ENCODE measurements around the gene SLC6A4.

Gene SLC6A4

GRCh38 chr17:30235386-30236296 lies at the start of gene SLC6A4:
SLC6A4 (minus strand) TSS chr17:30235697; CDS start chr17:30221958, 13,739 bp downstream.
- DNase-seq: no peak

- no peak for DNase-seq
These were observed 43.7 kb upstream of the SLC6A4 start for GRCh38 chr17:30279156-30279555.

DNA sequence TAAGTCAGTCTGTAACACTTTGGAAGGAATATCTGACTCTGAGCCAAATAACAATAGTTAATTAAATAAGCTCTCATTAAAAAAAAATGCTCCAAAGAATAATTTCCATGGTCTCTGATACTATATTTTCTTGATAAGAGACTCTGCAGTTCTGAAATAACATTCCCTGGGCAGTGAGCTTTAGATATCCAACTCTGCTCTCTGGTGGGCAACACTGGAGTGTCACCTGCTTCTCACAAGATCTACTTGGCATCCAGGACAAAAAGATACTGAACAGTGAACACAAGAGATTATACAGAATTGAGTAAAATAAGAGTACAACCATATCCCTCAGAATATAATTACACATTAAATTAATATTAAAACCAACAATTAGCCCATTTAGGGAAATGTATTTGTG lies 42.5 kb upstream of the SLC6A4 start:
- no peak for DNase-seq

GRCh38 chr17:30275911-30276310 lies 40.4 kb upstream of the SLC6A4 start:
- DNase-seq: no peak

- no peak for DNase-seq
These were observed 39.4 kb upstream of the SLC6A4 start for GRCh38 chr17:30274887-30275286.

GRCh38 chr17:30273373-30273772 lies 37.9 kb upstream of the SLC6A4 start:
- DNase-seq: no peak

GRCh38 chr17:30271102-30271501 lies 35.6 kb upstream of the SLC6A4 start:
- no peak for DNase-seq

- DNase-seq: no peak
These were observed 32.1 kb upstream of the SLC6A4 start for GRCh38 chr17:30267625-30268024.

DNA sequence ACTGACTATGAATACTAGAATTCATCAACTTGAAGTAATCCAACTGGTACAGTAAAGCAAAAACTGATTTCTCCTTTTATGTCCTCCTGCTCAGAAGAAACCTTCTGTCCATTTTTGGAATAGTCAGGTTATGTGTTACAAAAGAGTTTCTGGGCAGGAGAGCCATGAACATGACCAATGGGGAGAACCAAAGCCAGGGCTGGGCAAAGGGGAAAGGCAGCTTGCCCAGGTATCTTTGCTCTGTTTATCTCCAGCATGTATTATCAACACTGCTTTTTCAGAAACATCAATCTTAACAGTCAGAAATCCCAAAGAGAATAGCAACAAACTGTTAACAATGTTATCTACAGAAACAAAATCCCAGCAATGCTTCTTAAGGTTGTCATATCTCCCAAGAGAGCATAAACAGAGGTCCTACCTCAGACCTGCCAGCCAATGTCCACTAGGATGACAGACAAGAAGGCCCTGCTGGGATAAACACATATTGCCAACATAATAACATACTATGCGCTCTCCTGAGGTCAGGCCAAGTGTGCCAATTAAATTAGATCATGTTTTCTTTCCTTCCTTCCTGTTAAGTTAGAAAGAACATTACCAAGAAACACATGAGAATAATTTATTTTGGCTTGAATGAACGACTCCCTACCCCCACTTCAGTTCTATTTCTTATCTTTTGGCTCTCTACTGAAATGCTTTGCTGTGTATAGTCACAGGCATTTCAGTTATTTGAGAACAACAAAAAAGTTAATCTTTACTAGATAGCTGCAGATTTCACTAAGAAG lies 28.2 kb upstream of the SLC6A4 start:
- DNase-seq: no peak

GRCh38 chr17:30256756-30257506 lies 21.4 kb upstream of the SLC6A4 start:
- no peak for DNase-seq

DNA sequence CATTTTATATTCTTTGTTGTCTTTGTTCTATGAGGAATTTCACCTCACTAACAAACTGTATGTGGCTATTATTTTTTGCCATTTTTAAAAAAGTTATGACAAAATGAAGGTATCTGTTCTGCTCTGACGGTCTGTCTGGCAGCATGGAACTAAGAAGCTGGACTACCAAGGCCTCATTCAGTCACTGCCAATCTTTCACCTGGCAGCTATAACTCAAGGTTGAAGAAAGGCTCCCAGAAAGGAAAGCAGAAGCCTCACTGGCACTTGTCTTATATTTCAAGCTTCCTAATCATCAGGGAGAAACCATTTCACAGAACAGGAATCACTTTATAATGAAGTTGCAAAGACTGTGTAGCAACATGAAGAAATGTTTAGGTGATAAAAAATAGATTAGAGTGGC lies 18.7 kb upstream of the SLC6A4 start:
- DNase-seq: no peak

DNA sequence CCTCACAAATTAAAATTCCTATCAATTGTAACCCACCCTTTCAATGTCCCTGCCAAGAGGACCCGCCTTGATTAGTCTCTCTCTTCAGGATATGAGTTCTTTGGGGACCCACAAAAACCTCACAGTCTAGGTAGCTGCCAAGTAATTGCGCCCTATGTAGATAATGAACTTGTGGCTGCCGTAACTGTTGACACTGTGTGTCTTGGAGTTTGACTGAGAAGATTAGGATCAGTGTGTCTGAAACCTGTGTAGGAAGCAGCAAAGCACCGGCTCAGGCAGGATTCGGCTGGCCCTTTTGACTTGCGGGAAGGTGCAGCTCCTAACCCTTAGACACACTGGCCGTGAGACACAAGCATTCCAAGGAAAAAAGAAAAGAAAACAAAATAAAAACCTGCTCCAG lies 17.8 kb upstream of the SLC6A4 start:
- DNase-seq: no peak

DNA sequence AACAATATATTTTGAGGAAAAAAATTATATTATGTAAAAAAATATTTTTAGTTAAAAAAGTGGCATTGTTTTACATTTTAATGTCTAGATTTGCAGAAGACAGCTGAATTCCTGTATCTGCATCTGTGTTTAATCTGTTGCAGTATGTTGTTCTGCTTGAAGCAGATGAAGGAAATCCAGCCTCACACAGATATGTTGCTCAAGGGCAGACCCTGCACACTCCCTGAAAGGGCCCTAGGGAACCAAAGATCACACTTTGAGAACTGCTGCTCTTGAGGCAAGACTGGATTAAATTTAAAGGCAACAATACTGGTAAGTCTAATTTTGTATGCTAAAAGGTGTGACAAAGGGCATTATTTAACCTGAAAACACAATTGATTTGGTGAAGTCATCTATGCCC lies 16.4 kb upstream of the SLC6A4 start:
- no peak for DNase-seq

- no peak for DNase-seq
These were observed 14.0 kb upstream of the SLC6A4 start for GRCh38 chr17:30249460-30249859.

DNA sequence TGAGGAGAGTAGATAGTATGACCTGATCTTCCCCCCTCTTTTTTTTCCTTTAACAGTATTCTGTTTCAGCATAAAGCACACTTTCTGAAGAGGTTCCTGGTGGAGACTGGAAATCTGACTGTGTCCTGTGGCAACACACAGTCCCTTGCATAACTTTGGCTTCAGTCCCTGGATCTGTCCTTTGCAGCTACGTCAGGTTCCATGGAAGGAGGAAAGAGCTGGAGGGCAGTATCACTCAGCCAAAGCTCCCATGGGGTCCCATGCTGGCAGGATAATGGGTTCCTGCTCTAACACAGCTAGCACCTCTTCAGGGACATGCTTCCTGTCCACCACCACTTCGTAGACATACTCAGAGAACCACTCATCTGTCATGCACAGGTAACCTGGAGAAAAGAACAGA lies 13.3 kb upstream of the SLC6A4 start:
- DNase-seq: no peak

DNA sequence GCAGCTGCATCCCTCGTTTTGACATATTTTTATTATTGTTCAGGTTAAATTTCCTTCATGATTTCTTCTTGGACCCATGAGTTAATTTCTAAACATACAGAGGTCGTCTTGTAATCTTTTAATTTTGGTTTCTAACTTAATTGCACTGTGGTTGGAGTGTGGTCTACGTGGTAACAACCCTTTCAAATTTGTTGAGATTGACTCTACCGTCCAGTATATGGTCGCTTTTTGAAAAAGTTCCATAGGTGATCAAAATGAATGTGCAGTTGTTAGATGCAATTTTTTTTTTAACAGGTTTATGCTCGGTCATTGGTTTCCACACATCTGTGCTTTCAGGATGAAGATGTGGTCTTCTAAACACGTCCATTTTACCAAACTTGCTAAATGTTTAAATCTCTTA lies 11.0 kb upstream of the SLC6A4 start:
- no peak for DNase-seq

DNA sequence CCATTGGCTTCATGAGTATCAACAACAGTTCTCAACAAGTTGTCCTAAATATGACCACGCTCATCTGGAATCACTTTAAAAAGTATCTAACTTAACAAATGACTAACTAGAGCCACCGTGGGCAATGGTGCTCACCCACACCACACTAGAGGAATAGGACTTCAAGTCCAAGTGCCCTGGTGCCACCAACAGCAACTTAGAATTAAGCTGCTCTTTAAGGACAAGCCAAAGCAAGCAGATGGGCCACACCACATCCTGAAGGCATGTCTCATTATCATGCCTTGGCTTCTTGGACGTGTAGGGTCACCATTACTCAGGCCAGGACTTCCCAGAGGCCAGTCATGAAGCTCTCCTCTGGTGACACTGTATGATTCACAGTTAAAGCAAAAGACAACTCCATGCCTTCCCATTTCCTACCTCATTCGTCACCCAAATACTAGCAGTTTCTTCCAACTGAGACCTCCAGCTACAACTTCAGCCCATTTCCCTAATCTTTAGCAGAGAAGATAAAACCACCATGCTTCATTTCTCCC lies 9.4 kb upstream of the SLC6A4 start:
- no peak for DNase-seq

DNA sequence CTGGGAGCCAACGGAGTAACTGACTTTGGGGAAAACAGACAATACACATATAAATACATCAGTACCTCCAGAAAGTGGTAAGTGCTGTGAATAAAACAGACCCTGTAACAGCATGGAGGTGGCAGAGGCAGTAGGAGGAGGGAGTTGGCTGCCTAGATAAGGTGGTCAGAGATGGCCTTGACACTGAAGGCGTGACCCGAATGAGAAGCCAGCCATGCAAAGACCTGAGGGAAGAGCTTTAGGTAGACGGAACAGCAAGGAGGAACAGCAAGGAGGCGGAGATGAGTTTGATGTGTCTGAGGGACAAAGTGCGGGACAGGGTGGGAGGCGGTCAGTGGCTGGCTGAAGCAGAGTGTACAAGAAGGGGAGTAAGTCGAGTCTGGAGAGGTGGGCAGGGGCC lies 8.1 kb upstream of the SLC6A4 start:
- no peak for DNase-seq

DNA sequence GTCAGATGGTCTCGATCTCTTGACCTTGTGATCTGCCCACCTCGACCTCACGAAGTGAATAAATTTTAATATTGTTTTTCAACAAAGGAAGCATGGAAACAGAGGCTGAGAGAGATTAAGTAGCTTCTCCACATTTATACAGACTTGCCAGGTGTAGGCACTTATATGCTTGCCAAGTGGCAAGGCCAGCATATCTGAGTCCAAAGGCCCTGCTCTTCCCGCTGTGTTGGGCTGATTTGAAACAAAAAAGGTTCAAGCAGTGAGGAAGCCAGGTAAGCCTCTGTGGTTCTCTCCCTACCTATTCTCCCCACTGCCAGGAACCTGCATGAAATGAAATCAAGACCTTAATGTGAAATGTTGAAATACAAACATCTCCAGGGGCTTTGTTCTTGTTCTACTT lies 7.5 kb upstream of the SLC6A4 start:
- DNase-seq: no peak

DNA sequence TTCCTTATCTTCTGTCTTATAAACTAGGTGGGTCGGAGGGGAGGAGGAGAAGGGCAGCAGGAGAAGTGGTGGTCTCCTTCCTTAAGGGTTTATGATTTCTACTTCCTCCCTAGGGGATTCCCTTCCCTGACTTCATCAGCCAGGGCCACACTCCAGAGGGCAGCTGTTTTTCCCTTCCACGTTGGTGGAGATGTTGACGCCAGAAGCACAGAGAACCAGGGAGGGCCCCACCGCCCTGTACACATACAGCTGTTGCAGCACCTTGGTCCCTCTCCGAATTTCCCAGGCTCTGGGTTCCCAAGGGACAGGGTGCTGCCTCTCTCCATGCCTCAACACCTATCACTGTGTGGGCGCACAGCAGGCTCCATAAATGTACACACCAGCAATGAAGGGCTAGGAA lies 5.6 kb upstream of the SLC6A4 start:
- no peak for DNase-seq

GRCh38 chr17:30240177-30240576 lies 4.7 kb upstream of the SLC6A4 start:
- no peak for DNase-seq

- DNase-seq: no peak
These were observed 3.6 kb upstream of the SLC6A4 start for GRCh38 chr17:30239089-30239462.

DNA sequence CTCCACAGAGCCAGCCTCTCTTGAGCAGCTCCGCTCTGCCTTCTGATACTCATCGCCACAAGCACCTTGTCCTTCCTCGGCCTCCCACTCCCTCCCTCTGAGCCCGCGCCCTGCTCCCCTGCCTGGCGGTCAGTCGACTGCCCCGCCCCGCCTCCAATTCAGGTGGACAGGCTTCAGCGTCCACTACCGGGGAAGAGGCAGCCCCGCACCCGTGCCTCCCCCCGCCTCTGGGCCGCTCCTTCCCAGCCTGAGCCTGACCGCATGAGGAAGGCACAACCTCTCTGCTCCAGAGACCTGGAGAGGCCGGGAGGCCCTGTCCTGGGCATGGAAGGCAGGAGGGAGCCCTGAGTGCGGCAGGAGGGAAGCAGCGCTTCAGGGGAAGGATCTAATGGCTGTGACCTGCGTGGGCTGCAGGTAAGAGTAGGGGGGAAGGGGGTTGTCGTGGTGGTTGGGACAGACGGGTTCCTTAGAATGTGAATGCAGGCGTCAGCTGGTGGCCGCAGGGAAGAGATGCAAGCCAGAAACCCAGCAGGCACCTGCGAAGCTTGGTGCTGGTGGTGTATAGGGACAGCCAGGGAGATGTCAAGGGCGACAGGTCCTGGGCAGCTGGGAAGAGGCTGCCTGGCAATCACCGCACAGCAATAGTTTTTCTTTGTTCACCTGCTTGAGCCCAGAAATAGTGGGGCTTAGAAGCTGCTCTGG lies 3.0 kb upstream of the SLC6A4 start:
- DNase-seq: no peak

All from activated T-cell treated with anti-CD3 and anti-CD28 coated beads for 4 hours (primary cell).